Naive B cell (primary cell): ENCODE results near the gene CROCC. TPM values are rescaled to one million over a fixed set of nuclear protein-coding genes. Genes with fewer than 3 reads are reported as not detected.
"Not testable (repeated sequence)": the region's sequence is repeated elsewhere in the genome, so short reads cannot be mapped to it uniquely, and the experiment has no call there.

Source experiments
- ATAC-seq, 2 donors: fragments of 150-1000 bp; cut with Tn5 transposase; 2 replicates each; pipeline ENCODE4 v1.10.0; 2021; ENCODE audit warnings: low read depth in 2 of 2, mild to moderate bottlenecking in 2 of 2, moderate library complexity in 2 of 2
- DNase-seq: peaks from one replicate; pipeline ENCODE4 v3.0.0; 2022
- H3K27ac Mint-ChIP-seq, 6 donors: one replicate each; pipeline ENCODE4 v1.8.0; 2020 to 2022; ENCODE audit warnings: mild to moderate bottlenecking in 6 of 6, mixed read lengths in 6 of 6, moderate library complexity in 5 of 6, inconsistent platforms in 2 of 6
- H3K27me3 Mint-ChIP-seq, 3 donors: one replicate each; pipeline ENCODE4 v1.8.0; 2021 to 2022; ENCODE audit warnings: mixed read lengths in 3 of 3, mild to moderate bottlenecking in 1 of 3
- H3K36me3 Mint-ChIP-seq, 2 donors: one replicate each; pipeline ENCODE4 v1.8.0; 2020 to 2022; ENCODE audit warnings: mixed read lengths in 2 of 2, inconsistent platforms in 1 of 2, mild to moderate bottlenecking in 1 of 2
- H3K4me1 Mint-ChIP-seq, 3 donors: one replicate each; pipeline ENCODE4 v1.8.0; 2020 to 2022; ENCODE audit warnings: mixed read lengths in 3 of 3, inconsistent platforms in 1 of 3, mild to moderate bottlenecking in 1 of 3, moderate library complexity in 1 of 3
- H3K4me3 Mint-ChIP-seq, 8 donors: one replicate each; pipeline ENCODE4 v1.8.0; 2020 to 2022; ENCODE audit warnings: mild to moderate bottlenecking in 8 of 8, mixed read lengths in 8 of 8, moderate library complexity in 8 of 8, inconsistent platforms in 2 of 8
- H3K9me3 Mint-ChIP-seq, 7 donors: one replicate each; pipeline ENCODE4 v1.8.0; 2020 to 2022; ENCODE audit warnings: mixed read lengths in 7 of 7, mild to moderate bottlenecking in 5 of 7, inconsistent platforms in 2 of 7, moderate library complexity in 1 of 7
- polyA plus RNA-seq, 6 donors: library from polyadenylated mRNA; unstranded; fragments of 300-500 nt; fragmentation: Illumina TruSeq; gene quantifications; one replicate each; pipeline ENCODE4 v1.2.3, GENCODE V29; 2021; ENCODE audit warnings: low read depth in 6 of 6

Gene CROCC
- polyA plus RNA-seq, 6 donors from 2014 or later, result 1.4 to 4.0 (median 2.3) TPM

DNA sequence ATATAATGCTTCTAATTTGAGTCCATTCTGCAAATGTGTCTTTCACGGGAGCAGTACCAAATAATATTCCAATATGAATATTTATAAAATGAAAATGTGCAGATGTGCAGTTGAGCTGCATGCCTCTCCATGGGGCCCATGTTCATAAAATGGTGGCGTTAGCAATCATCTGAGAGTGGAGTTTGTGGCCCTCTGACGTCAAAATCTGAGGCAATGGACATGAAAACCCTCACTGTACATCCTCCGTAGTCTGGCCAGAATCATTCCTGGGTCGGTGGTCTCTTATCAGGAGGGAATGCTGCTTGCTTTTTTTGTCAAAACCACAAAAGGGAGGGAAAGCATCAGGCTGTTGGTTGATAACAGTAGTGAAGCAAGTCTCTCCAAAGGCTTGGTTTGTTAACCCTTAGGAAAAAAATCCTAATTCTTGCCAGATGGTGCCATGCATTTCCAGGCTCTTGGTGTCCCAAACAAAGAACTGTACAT, 31.2 kb upstream of the CROCC start:
- Mint-ChIP-seq H3K27ac (peak overlapping the region in 3 of 6 donors; percentile 24 to 96 (median 92)), H3K4me3 (peak overlapping the region in 6 of 8 donors; percentile 60 to 99 (median 96)), H3K4me1 (peaks cover 9 to 43% (median 14%) of the 10 kb centered on the region in 3 donors)
- H3K36me3 Mint-ChIP-seq, ATAC-seq, H3K9me3 Mint-ChIP-seq, H3K27me3 Mint-ChIP-seq, DNase-seq: not testable (repeated sequence)

DNA sequence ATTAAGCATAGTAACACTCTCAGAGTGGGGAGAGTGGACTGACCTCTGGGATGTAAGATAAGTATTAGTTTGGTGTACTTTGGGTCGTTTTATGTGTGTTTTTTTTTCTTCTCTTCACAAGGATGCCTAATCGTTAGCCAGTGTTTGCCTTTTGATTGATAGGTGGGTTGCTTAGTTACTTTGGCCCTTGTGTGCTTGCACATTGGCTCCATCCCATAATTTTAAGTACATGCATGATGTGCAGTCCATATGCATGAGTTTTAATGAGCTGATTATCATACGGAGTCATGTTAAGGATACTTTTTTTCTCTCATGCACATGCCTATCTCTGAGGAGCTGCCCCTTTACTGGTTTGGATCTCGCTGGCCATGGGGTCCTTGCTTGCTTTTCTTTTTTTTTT, 30.7 kb upstream of the CROCC start:
- not testable (repeated sequence) for H3K9me3 Mint-ChIP-seq, H3K36me3 Mint-ChIP-seq, H3K27ac Mint-ChIP-seq, H3K27me3 Mint-ChIP-seq, ATAC-seq, DNase-seq
- Mint-ChIP-seq H3K4me3 (peak overlapping the region in 3 of 8 donors; percentile 49 to 99 (median 99)), H3K4me1 (peaks cover 14 to 47% (median 19%) of the 10 kb centered on the region in 3 donors)

DNA sequence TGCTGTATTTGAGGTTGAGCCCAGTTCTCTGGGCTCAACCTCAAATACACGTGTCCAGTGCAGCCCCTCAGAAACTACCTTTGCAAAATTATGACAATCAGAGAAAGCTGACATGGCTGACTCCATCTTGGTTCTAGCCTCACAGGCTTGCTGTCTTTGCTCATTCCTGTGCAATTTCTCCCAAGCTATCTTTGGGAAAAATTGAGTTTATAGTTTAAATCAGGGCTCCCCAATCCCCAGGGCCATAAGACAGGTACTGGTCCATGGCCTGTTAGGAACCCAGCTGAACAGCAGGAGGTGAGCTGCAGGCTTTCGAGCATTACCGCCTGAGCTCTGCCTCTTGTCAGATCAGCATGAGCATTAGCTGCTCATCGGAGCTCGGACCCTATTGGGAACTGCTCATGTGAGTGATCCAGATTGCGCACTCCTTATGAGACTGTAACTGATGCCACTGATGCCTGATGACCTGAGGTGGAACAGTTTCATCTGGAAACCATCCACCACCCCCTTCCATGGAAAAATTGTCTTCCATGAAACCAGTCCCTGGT, 28.7 kb upstream of the CROCC start:
- not testable (repeated sequence) for H3K27me3 Mint-ChIP-seq, DNase-seq, H3K9me3 Mint-ChIP-seq, H3K36me3 Mint-ChIP-seq, H3K27ac Mint-ChIP-seq, ATAC-seq
- peaks cover 30 to 64% (median 32%) of the 10 kb centered on the region in 3 donors for H3K4me1 Mint-ChIP-seq
- peak overlapping the region in 1 of 8 donors; percentile 32 for H3K4me3 Mint-ChIP-seq

DNA sequence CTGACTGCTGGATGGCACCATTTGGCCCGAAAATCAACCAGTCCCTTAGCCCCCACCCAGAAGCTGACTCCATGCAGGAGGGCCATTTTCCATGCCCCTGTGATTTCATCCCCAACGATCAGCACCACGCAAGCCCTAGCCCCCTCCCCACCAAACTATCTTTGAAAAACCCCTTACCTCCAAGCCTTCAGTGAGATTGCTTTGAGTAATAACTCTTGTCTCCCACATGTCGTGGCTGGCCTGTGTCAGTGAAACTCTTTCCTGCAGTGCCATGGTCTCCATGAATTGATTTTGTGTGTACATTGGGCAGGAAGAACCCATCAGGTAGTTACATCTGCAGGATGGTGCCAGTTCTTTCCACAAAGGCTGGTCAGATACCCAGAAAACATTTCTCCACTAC, 27.9 kb upstream of the CROCC start:
- ATAC-seq, DNase-seq, H3K36me3 Mint-ChIP-seq, H3K9me3 Mint-ChIP-seq, H3K27me3 Mint-ChIP-seq: not testable (repeated sequence)
- Mint-ChIP-seq H3K4me3 (peak overlapping the region in 4 of 8 donors; percentile 50 to 86 (median 76)), H3K27ac (peak overlapping the region in 5 of 6 donors; percentile 7 to 100 (median 80)), H3K4me1 (peaks cover 28 to 57% (median 29%) of the 10 kb centered on the region in 3 donors)

DNA sequence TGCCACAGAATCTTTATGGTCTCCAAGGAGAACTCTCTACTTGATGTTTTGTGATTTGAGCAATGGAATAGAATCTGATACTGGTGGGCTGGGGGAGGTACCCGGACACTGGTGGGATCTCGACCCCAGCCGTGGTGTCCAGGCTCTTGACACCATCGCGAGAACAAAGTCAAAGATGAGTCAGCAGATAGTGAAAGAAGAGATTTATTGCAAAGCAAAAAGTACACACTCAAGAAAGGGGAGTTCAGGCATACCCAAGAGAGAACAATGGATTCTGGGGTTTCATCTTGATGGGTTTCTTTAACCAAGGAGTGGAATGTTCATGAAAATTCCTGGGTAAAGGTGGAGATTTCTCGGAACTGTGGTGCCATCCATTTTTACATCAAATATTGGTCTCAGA, 27.4 kb upstream of the CROCC start:
- not testable (repeated sequence) for H3K9me3 Mint-ChIP-seq, DNase-seq, H3K27me3 Mint-ChIP-seq, ATAC-seq, H3K36me3 Mint-ChIP-seq
- peaks cover 23 to 51% (median 26%) of the 10 kb centered on the region in 3 donors for H3K4me1 Mint-ChIP-seq
- peak overlapping the region in 3 of 6 donors; percentile 40 to 100 (median 100) for H3K27ac Mint-ChIP-seq
- peak overlapping the region in 6 of 8 donors; percentile 46 to 94 (median 85) for H3K4me3 Mint-ChIP-seq

DNA sequence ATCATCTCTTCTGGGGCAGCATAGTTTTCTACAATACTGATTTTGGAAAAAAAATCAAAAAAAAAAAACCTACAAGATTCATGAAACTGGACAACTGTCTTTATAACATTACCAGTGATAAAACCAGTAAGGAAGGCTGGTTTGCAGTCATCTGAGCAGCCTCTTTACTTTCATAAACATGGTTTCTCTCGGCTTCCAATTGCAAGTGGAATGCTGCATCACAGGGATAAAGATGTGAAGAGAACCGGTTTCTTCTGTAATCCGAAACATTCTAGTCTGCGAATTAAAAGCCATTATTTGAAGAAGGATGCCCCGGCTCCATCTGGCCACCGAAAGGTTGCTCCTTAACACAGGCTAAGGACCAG, 26.5 kb upstream of the CROCC start:
- not testable (repeated sequence) for H3K9me3 Mint-ChIP-seq, H3K27me3 Mint-ChIP-seq, DNase-seq, ATAC-seq, H3K36me3 Mint-ChIP-seq
- H3K27ac Mint-ChIP-seq, result peak overlapping the region; percentile 88 to 100 (median 100)
- H3K4me1 Mint-ChIP-seq, result peaks cover 23 to 43% (median 26%) of the 10 kb centered on the region in 3 donors
- H3K4me3 Mint-ChIP-seq, result peak overlapping the region; percentile 73 to 94 (median 88)

DNA sequence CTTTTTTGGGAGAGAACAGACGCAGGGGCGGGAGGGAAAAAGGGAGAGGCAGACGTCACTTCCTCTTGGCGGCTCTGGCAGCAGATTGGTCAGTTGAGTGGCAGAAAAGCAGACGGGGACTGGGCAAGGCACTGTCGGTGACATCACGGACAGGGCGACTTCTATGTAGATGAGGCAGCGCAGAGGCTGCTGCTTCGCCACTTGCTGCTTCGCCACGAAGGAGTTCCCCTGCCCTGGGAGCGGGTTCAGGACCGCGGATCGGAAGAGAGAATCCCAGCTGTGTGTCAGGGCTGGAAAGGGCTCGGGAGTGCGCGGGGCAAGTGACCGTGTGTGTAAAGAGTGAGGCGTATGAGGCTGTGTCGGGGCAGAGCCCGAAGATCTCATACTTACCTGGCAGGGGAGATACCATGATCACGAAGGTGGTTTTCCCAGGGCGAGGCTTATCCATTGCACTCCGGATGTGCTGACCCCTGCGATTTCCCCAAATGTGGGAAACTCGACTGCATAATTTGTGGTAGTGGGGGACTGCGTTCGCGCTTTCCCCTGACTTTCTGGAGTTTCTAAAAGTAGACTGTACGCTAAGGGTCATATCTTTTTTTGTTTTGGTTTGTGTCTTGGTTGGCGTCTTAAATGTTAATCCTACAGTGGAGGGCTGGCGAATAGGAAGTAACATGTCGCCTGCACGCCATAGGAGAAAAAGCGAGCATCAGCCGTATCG, 26.0 kb upstream of the CROCC start, which contains the start of gene RNU1-2:
RNU1-2 (plus strand) TSS at position 383 of the 718 bp plus-strand sequence.
- not testable (repeated sequence) for H3K36me3 Mint-ChIP-seq, H3K9me3 Mint-ChIP-seq, H3K27me3 Mint-ChIP-seq
- H3K27ac Mint-ChIP-seq, result peak within 1 kb of the TSS; percentile 99 to 100 (median 100)
- H3K4me3 Mint-ChIP-seq, result peak within 1 kb of the TSS; percentile 80 to 94 (median 89)
- ATAC-seq (peak; percentile 99), DNase-seq (peak; percentile 88)
- H3K4me1 Mint-ChIP-seq, result peaks cover 26 to 39% (median 28%) of the 10 kb centered on the region in 3 donors

DNA sequence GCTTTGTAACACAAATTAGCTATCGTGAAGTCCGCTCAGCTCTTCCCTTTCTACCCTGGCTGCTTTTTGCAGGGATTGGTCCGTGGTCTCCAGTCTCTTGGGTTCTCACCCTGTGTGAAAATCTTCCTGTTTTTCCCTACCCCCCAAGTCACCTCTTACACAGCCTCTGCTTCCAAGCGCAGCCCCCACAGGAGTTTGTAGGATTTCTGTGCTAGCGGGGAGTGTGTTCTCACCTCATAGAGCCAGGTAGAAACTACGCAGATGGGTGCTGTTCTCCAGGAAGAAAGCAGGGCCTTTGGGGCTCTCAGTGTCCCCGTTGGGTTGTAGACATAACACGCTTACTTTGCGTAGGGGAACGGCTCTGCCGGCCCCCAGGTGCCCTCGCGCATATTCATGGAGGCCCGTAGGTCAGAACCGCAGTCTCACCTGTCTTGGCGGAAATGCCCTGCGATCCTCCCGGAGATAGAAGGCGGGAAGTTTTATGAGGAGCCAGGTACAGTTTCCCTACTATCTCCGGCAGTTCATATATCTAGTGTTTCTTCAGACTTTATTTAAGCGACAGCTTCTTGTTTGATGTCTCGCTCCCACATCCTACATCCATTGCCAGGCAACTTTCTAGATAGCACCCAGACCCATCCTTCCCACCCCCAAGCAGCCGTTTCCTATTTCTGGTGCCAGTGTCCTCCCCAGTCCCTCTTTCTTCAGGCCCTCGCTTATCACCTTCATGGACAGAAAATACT, 25.2 kb upstream of the CROCC start:
- ATAC-seq (peak in 1 of 2 donors; percentile 17), DNase-seq (peak; percentile 55)
- Mint-ChIP-seq H3K4me1 (peaks cover 33 to 39% (median 35%) of the 10 kb centered on the region in 3 donors), H3K27ac (peak overlapping the region; percentile 99 to 100 (median 100)), H3K4me3 (peak overlapping the region; percentile 80 to 94 (median 89))
- not testable (repeated sequence) for H3K27me3 Mint-ChIP-seq, H3K36me3 Mint-ChIP-seq, H3K9me3 Mint-ChIP-seq

DNA sequence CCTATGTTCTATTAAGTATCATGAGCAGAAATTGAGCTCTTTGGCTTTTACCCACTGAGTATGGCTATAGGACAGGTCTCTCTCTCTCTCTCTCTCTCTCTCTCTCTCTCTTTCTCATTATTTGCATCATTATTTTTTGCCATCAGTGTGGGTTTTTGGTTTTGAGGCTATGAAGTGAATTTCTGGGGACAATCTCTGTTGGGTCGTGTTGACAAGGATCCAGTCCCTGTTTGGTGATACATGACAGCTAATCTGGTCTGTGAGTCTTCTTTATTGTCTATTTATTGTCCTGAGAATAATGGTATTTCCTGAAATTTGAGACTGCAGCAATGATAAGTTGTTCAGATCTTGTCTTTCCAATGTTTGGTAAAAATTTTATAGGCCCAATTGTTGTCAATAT, 24.1 kb upstream of the CROCC start:
- peak overlapping the region in 6 of 8 donors; percentile 13 to 80 (median 48) for H3K4me3 Mint-ChIP-seq

DNA sequence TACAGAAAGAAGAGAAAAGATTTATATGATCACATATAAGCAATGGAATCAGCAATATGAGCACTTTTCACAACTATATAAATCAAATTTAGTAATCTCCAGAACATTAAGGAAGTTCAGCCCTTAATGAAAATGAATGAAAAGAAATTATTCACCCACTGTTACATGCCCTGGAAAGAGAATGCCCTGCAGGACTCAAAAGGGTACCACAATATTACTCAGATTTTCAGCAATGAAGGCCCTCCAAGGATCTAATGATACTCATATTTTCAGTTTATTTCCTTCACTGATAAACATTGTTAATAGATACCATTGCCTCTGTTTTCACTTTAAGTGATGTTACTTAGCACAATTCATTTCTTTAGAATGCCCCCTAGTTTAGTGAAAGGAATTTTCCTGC, 23.4 kb upstream of the CROCC start:
- H3K36me3 Mint-ChIP-seq, H3K9me3 Mint-ChIP-seq, DNase-seq, ATAC-seq, H3K27me3 Mint-ChIP-seq: not testable (repeated sequence)
- H3K4me3 Mint-ChIP-seq, result peak overlapping the region in 2 of 8 donors; percentile 13 to 48
- peak overlapping the region in 1 of 6 donors; percentile 100 for H3K27ac Mint-ChIP-seq
- H3K4me1 Mint-ChIP-seq, result peaks cover 34 to 50% (median 41%) of the 10 kb centered on the region in 3 donors

More for the DNA sequence above, 24.1 kb upstream of the CROCC start:
- not testable (repeated sequence) for ATAC-seq, H3K27me3 Mint-ChIP-seq, DNase-seq, H3K9me3 Mint-ChIP-seq, H3K36me3 Mint-ChIP-seq
- peaks cover 34 to 43% (median 36%) of the 10 kb centered on the region in 3 donors for H3K4me1 Mint-ChIP-seq
- H3K27ac Mint-ChIP-seq, result peak overlapping the region; percentile 54 to 100 (median 81)

DNA sequence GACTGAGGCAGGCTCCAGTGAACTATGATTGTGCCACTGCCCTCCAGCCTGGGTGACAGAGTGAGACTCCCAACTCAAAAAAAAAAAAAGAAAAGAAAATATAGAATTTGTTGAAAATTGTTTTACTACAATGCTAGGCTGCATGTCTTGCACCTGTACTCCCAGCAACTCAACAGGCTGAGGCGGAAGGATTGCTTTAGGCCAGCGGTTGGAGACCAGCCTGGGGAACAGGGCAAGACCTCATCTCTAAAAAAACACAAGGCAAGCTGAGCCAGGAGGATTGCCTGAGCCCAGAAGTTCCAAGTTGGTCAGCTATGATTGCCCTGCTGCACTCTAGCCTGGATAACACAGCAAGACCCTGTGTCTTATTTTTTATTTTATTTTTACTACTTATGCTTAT, 22.7 kb upstream of the CROCC start:
- not testable (repeated sequence) for H3K27ac Mint-ChIP-seq, H3K27me3 Mint-ChIP-seq, ATAC-seq, H3K4me3 Mint-ChIP-seq, H3K36me3 Mint-ChIP-seq, DNase-seq, H3K9me3 Mint-ChIP-seq
- peaks cover 34 to 57% (median 45%) of the 10 kb centered on the region in 3 donors for H3K4me1 Mint-ChIP-seq

DNA sequence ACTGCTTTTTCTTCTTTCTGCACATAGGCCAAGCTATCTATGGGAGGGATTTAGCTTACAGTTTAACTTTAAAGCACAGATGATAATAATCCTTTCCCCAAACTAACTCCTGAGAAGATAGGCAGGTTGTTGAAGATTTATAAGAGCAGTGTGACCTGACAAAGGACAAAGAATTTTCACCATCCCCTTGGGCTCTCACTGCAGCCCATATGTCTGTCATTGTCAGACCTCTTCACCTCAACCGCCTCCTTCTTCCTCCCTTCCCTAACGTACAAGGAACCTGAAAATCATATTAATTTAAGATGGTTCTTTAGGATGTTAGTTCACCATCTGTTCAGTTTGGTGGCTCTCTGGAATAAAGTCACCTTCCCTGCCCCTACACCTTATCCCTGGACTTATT, 21.0 kb upstream of the CROCC start:
- H3K36me3 Mint-ChIP-seq, result no peaks in the 10 kb centered on the region
- peak overlapping the region in 6 of 8 donors; percentile 9 to 81 (median 36) for H3K4me3 Mint-ChIP-seq
- no peaks in the 10 kb centered on the region for H3K9me3 Mint-ChIP-seq
- ATAC-seq (no peak), DNase-seq (no peak)
- peaks cover 0 to 3% (median 1%) of the 10 kb centered on the region in 3 donors for H3K27me3 Mint-ChIP-seq
- H3K4me1 Mint-ChIP-seq, result peaks cover 22 to 53% (median 40%) of the 10 kb centered on the region in 3 donors
- peak overlapping the region in 4 of 6 donors; percentile 27 to 93 (median 84) for H3K27ac Mint-ChIP-seq

DNA sequence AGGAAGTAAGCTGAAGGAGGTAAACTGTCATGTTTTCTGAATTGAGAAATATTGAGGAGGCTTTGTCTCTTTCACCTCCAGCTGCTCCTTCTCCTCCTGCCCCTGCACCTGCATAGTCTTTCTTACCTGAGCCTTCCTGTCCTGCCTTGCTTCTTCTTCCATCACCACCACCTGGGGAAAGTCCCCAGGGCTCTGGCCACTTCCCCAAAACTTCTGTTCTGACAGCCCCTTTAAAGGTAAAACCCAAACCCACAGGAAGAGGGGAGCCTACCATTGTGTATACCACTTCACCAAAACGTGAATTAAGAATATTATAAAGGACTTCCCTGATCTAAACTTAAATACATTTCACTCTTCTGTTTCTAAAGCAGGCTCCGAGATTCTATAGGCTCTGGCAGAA, 20.4 kb upstream of the CROCC start:
- not testable (repeated sequence) for ATAC-seq, H3K9me3 Mint-ChIP-seq, H3K36me3 Mint-ChIP-seq, H3K27me3 Mint-ChIP-seq
- DNase-seq, result peak; percentile 55
- Mint-ChIP-seq H3K4me1 (peaks cover 17 to 47% (median 34%) of the 10 kb centered on the region in 3 donors), H3K4me3 (peak overlapping the region; percentile 7 to 81 (median 54)), H3K27ac (peak overlapping the region; percentile 27 to 93 (median 82))
